Measurements from ENCODE around the gene XKR7. TPM values are rescaled to one million over a fixed set of nuclear protein-coding genes. Genes with fewer than 3 reads are reported as not detected.

The XKR7 gene
- polyA plus RNA-seq (not detected in 3 replicates), polyA minus RNA-seq (not detected in 3 replicates)
- not detected for polyA plus RNA-seq (2011; ENCODE audit: low read depth)
- polyA plus RNA-seq (2011; cell fraction: cytosol; rRNA removed) = not detected in 2 replicates
- polyA plus RNA-seq (2011; cell fraction: nucleus; rRNA removed) = not detected in 2 replicates
- not detected in 2 replicates for polyA plus RNA-seq (2012; ENCODE audit: low replicate concordance)
- not detected for polyA minus RNA-seq (2011; cell fraction: cytosol; rRNA and poly(A)+ RNA removed)
- polyA minus RNA-seq (2011; cell fraction: nucleus; rRNA and poly(A)+ RNA removed) = not detected in 2 replicates

- no peak within 1 kb of the TSS for H3K9ac ChIP-seq (ENCODE audit: control insufficient read depth, extremely low read depth, insufficient read depth, low read length)
- H3K9me3 ChIP-seq (ENCODE audit: control insufficient read depth, low read depth, low read length) = no peaks in the 10 kb centered on the region
- H2AFZ ChIP-seq (ENCODE audit: control insufficient read depth, low read length) = no peak within 1 kb of the TSS
- no peaks in the 10 kb centered on the region for H3K36me3 ChIP-seq (ENCODE audit: control insufficient read depth in 2 of 2, extremely low read depth in 1 of 2, insufficient read depth in 2 of 2, low read length in 2 of 2)
- H3K9me1 ChIP-seq (ENCODE audit: control insufficient read depth, extremely low read depth, insufficient read depth, low read length) = no peaks in the 10 kb centered on the region
- dilution Hi-C loops (cut with MboI; ENCODE audit: extremely low pct_ligation_motif_present, low sequenced_read_pairs) = no loop called here
- H3K27me3 ChIP-seq (ENCODE audit: control insufficient read depth, extremely low read depth, insufficient read depth, low read length) = peaks cover 48% of the 10 kb centered on the region
- FAIRE-seq (no peak), DNase-seq (ENCODE audit: low read depth, low spot score) (no peak)
- no peak within 1 kb of the TSS for H3K4me3 ChIP-seq (ENCODE audit: control insufficient read depth in 2 of 3, extremely low read depth in 1 of 3, insufficient read depth in 2 of 3, low read depth in 1 of 3, low read length in 3 of 3)
- no peaks in the 10 kb centered on the region for H3K4me1 ChIP-seq (ENCODE audit: control insufficient read depth, extremely low read depth, insufficient read depth, low read length)
- no peak for TF ChIP-seq CTCF (optimal IDR thresholded peaks at IDR 0.05 in 1 of 3, IDR thresholded peaks at IDR 0.05 in 1 of 3, conservative IDR thresholded peaks at IDR 0.05 in 1 of 3; ENCODE audit: extremely low read depth in 1 of 3, insufficient read depth in 2 of 3, low read length in 3 of 3)
- TF ChIP-seq EZH2 (IDR thresholded peaks at IDR 0.05; ENCODE audit: low read length) = no peak
- H3K4me2 ChIP-seq (ENCODE audit: control insufficient read depth, extremely low read depth, insufficient read depth, low read depth, low read length) = no peak within 1 kb of the TSS
- no peaks in the 10 kb centered on the region for H3K79me2 ChIP-seq (ENCODE audit: control insufficient read depth, insufficient read depth, low read length)
- H3K27ac ChIP-seq (ENCODE audit: control insufficient read depth, insufficient read depth, low read length) = no peak within 1 kb of the TSS
- H4K20me1 ChIP-seq (ENCODE audit: control insufficient read depth, extremely low read depth, insufficient read depth, low read length) = no peaks in the 10 kb centered on the region
These were observed at the start of gene XKR7 for GRCh38 chr20:31967830-31968249. Gene XKR7 (plus strand): TSS chr20:31968151. CDS start chr20:31968176, 25 bp downstream.

- DNase-seq (ENCODE audit: low read depth, low spot score) (no peak), FAIRE-seq (no peak)
- Histone ChIP-seq H3K27me3 (ENCODE audit: control insufficient read depth, extremely low read depth, insufficient read depth, low read length) (peaks cover 13% of the 10 kb centered on the region), H3K27ac (ENCODE audit: control insufficient read depth, insufficient read depth, low read length) (no peak overlapping the region), H3K36me3 (ENCODE audit: control insufficient read depth in 2 of 2, extremely low read depth in 1 of 2, insufficient read depth in 2 of 2, low read length in 2 of 2) (no peaks in the 10 kb centered on the region), H4K20me1 (ENCODE audit: control insufficient read depth, extremely low read depth, insufficient read depth, low read length) (no peaks in the 10 kb centered on the region), H3K9ac (ENCODE audit: control insufficient read depth, extremely low read depth, insufficient read depth, low read length) (no peak overlapping the region), H3K4me1 (ENCODE audit: control insufficient read depth, extremely low read depth, insufficient read depth, low read length) (no peaks in the 10 kb centered on the region), H3K9me1 (ENCODE audit: control insufficient read depth, extremely low read depth, insufficient read depth, low read length) (no peaks in the 10 kb centered on the region), H2AFZ (ENCODE audit: control insufficient read depth, low read length) (no peak overlapping the region), H3K4me3 (ENCODE audit: control insufficient read depth in 2 of 3, extremely low read depth in 1 of 3, insufficient read depth in 2 of 3, low read depth in 1 of 3, low read length in 3 of 3) (no peak overlapping the region), H3K79me2 (ENCODE audit: control insufficient read depth, insufficient read depth, low read length) (no peaks in the 10 kb centered on the region), H3K4me2 (ENCODE audit: control insufficient read depth, extremely low read depth, insufficient read depth, low read depth, low read length) (no peak overlapping the region), H3K9me3 (ENCODE audit: control insufficient read depth, low read depth, low read length) (no peaks in the 10 kb centered on the region)
- TF ChIP-seq EZH2 (IDR thresholded peaks at IDR 0.05; ENCODE audit: low read length) = no peak
- dilution Hi-C loops (cut with MboI; ENCODE audit: extremely low pct_ligation_motif_present, low sequenced_read_pairs) = no loop called here
These were observed 49.4 kb upstream of the XKR7 start for GRCh38 chr20:31918466-31919105.

Data from keratinocyte (primary cell).